ENCODE data around the gene KCNQ1. TPM values are rescaled to one million over a fixed set of nuclear protein-coding genes. Genes with fewer than 3 reads are reported as not detected.
A peak's percentile ranks its signal among the peaks of the same experiment; 100 is the strongest.

KCNQ1 gene
- total RNA-seq = 2.7 TPM

GRCh38 chr11:2444821-2445745 lies at the start of gene KCNQ1:
Gene KCNQ1, plus strand, starts transcription at chr11:2445008. Its CDS starts 91 bp downstream, at chr11:2445099.
- DNase-seq (ENCODE audit: extremely low spot score in 2 of 2) = no peak
- Histone ChIP-seq H3K9me3 (no peaks in the 10 kb centered on the region), H3K27me3 (peaks cover 8% of the 10 kb centered on the region), H3K27ac (no peak within 1 kb of the TSS), H3K36me3 (no peaks in the 10 kb centered on the region), H3K4me1 (peaks cover 17% of the 10 kb centered on the region), H3K4me3 (peak within 1 kb of the TSS; percentile 29 to 50)
- intact Hi-C loops (cut with DNase I) = no loop called here
- TF ChIP-seq POLR2A (IDR thresholded peaks at IDR 0.05) = no peak
- no peak for TF ChIP-seq POLR2AphosphoS5 (IDR thresholded peaks at IDR 0.05; ENCODE audit: insufficient read depth in 1 of 2, low read depth in 1 of 2)
- no peak for TF ChIP-seq CTCF (IDR thresholded peaks at IDR 0.05)

GRCh38 chr11:2395211-2395730 lies 49.5 kb upstream of the KCNQ1 start:
- intact Hi-C loops (cut with DNase I) = loop anchor here (5.0 kb wide), 1 partner anchor 88 kb away; no protein-coding TSS in a partner anchor
- Histone ChIP-seq H3K9me3 (no peaks in the 10 kb centered on the region), H3K27me3 (no peaks in the 10 kb centered on the region), H3K27ac (no peak overlapping the region), H3K36me3 (peaks cover 0 to 53% of the 10 kb centered on the region in 2 donors), H3K4me1 (peaks cover 45% of the 10 kb centered on the region), H3K4me3 (no peak overlapping the region)
- TF ChIP-seq POLR2AphosphoS5 (IDR thresholded peaks at IDR 0.05; ENCODE audit: insufficient read depth in 1 of 2, low read depth in 1 of 2) = no peak
- no peak for TF ChIP-seq POLR2A (IDR thresholded peaks at IDR 0.05)
- no peak for TF ChIP-seq CTCF (IDR thresholded peaks at IDR 0.05)
- no peak for DNase-seq (ENCODE audit: extremely low spot score in 2 of 2)

- Histone ChIP-seq H3K36me3 (peaks cover 0 to 53% of the 10 kb centered on the region in 2 donors), H3K27me3 (no peaks in the 10 kb centered on the region), H3K4me1 (peaks cover 39% of the 10 kb centered on the region), H3K27ac (no peak overlapping the region), H3K4me3 (no peak overlapping the region), H3K9me3 (no peaks in the 10 kb centered on the region)
- intact Hi-C loops (cut with DNase I) = loop anchor here (5.0 kb wide), 1 partner anchor 89 kb away; no protein-coding TSS in a partner anchor
- DNase-seq (ENCODE audit: extremely low spot score in 2 of 2) = no peak
- TF ChIP-seq POLR2AphosphoS5 (IDR thresholded peaks at IDR 0.05; ENCODE audit: insufficient read depth in 1 of 2, low read depth in 1 of 2) (no peak), CTCF (IDR thresholded peaks at IDR 0.05) (no peak), POLR2A (IDR thresholded peaks at IDR 0.05) (no peak)
Measured at GRCh38 chr11:2395856-2396255, 49.0 kb upstream of the KCNQ1 start.

- intact Hi-C loops (cut with DNase I) = loop anchor here (5.0 kb wide), 1 partner anchor 89 kb away; no protein-coding TSS in a partner anchor
- no peak for TF ChIP-seq POLR2AphosphoS5 (IDR thresholded peaks at IDR 0.05; ENCODE audit: insufficient read depth in 1 of 2, low read depth in 1 of 2)
- TF ChIP-seq POLR2A (IDR thresholded peaks at IDR 0.05) = no peak
- TF ChIP-seq CTCF (IDR thresholded peaks at IDR 0.05) = no peak
- no peak overlapping the region for H3K4me3 ChIP-seq
- peaks cover 39% of the 10 kb centered on the region for H3K4me1 ChIP-seq
- no peak for DNase-seq (ENCODE audit: extremely low spot score in 2 of 2)
- H3K27ac ChIP-seq = no peak overlapping the region
- H3K36me3 ChIP-seq = peaks cover 0 to 53% of the 10 kb centered on the region in 2 donors
- H3K9me3 ChIP-seq = no peaks in the 10 kb centered on the region
- H3K27me3 ChIP-seq = no peaks in the 10 kb centered on the region
Measured at GRCh38 chr11:2396471-2396870, 48.3 kb upstream of the KCNQ1 start.
